IMR-90 (cell line): Measurements from ENCODE around the gene TBC1D22B.

Experiments
- BHLHE40 ChIP-seq: fragments of 150-350 bp; IDR thresholded peaks from 2 replicates; pipeline ENCODE4 v1.6.1; 2016; ENCODE audit warnings: mild to moderate bottlenecking, low read depth, low read length
- CEBPB ChIP-seq: IDR thresholded peaks from 2 replicates; pipeline ENCODE4 v1.6.1; 2012; ENCODE audit warnings: low read depth, low read length, improper control_type of control experiment
- CHD1 ChIP-seq: IDR thresholded peaks from 2 replicates; pipeline ENCODE4 v1.6.1; 2012; ENCODE audit warnings: low read depth, low read length, improper control_type of control experiment
- FOS ChIP-seq: fragments of 150-350 bp; IDR thresholded peaks from 2 replicates; pipeline ENCODE4 v1.6.1; 2016; ENCODE audit warnings: low read depth, low read length
- MAFK ChIP-seq: IDR thresholded peaks from 2 replicates; pipeline ENCODE4 v1.6.1; 2012; ENCODE audit warnings: low read depth, low read length, improper control_type of control experiment
- MAZ ChIP-seq: IDR thresholded peaks from 2 replicates; pipeline ENCODE4 v1.6.1; 2012; ENCODE audit warnings: low read depth, mild to moderate bottlenecking, low read length, improper control_type of control experiment, moderate library complexity, borderline replicate concordance
- POLR2A ChIP-seq: IDR thresholded peaks from 2 replicates; pipeline ENCODE4 v1.6.1; 2012; ENCODE audit warnings: mild to moderate bottlenecking, low read depth, low read length
- RAD21 ChIP-seq: IDR thresholded peaks from 2 replicates; pipeline ENCODE4 v1.6.1; 2012; ENCODE audit warnings: low read length, improper control_type of control experiment
- RCOR1 ChIP-seq: IDR thresholded peaks from 2 replicates; pipeline ENCODE4 v1.6.1; 2012; ENCODE audit warnings: mild to moderate bottlenecking, low read length, improper control_type of control experiment; ENCODE audit not compliant: insufficient replicate concordance
- RFX5 ChIP-seq: IDR thresholded peaks from 2 replicates; pipeline ENCODE4 v1.8.0; 2012; ENCODE audit warnings: low read depth, mild to moderate bottlenecking, low read length, moderate library complexity
- SMC3 ChIP-seq: fragments of 150-350 bp; IDR thresholded peaks from 2 replicates; pipeline ENCODE4 v1.6.1; 2016; ENCODE audit warnings: low read depth, mild to moderate bottlenecking, antibody characterized with exemption, low read length, moderate library complexity
- TF ChIP-seq, protein P1 (sequence below): conservative IDR thresholded peaks from 2 replicates; pipeline ENCODE4 v1.5.1; 2012; ENCODE audit warnings: mild to moderate bottlenecking, low read depth, low read length, improper control_type of control experiment
- TF ChIP-seq, protein P2 (sequence below): fragments of 150-350 bp; IDR thresholded peaks from 2 replicates; pipeline ENCODE4 v1.6.1; 2017; ENCODE audit warnings: mild to moderate bottlenecking, antibody characterized with exemption, low read length, low read depth

DNA sequence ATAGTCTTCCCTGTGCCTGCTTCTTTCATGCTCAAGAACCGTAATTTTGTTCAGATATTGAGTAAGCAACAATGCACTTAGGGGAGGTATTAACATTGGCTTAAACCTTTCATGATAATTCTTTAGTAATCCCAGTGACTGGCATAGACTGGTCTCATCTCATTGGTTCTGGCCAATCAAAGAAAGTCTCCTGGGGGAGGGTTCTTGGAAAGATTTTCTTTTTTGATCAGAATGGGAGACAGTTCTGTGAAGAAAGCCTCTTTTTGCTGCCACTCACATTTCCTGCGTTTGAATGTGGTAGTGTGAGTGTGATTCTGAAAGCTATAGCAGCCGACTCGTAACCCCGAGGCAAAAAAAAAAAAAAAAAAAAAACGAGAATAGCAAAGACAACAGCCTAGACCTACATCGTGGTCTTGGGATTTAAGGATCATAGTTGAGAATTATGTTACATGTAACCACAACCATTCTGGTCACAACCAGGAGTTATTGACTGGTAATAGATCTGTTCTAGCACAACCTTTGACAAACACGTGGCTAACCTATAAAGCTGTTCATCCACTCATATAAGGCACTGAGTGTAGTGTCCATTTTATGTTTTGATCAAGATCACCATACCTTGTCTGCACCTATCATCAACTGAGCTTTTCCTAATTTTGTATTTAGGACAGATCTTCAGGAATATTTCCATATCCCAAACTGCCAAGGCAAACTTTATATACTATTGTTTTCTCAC is 15.4 kb downstream of the TBC1D22B start:
- TF ChIP-seq, protein P1, sequence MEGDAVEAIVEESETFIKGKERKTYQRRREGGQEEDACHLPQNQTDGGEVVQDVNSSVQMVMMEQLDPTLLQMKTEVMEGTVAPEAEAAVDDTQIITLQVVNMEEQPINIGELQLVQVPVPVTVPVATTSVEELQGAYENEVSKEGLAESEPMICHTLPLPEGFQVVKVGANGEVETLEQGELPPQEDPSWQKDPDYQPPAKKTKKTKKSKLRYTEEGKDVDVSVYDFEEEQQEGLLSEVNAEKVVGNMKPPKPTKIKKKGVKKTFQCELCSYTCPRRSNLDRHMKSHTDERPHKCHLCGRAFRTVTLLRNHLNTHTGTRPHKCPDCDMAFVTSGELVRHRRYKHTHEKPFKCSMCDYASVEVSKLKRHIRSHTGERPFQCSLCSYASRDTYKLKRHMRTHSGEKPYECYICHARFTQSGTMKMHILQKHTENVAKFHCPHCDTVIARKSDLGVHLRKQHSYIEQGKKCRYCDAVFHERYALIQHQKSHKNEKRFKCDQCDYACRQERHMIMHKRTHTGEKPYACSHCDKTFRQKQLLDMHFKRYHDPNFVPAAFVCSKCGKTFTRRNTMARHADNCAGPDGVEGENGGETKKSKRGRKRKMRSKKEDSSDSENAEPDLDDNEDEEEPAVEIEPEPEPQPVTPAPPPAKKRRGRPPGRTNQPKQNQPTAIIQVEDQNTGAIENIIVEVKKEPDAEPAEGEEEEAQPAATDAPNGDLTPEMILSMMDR: no peak
- TF ChIP-seq, protein P2, sequence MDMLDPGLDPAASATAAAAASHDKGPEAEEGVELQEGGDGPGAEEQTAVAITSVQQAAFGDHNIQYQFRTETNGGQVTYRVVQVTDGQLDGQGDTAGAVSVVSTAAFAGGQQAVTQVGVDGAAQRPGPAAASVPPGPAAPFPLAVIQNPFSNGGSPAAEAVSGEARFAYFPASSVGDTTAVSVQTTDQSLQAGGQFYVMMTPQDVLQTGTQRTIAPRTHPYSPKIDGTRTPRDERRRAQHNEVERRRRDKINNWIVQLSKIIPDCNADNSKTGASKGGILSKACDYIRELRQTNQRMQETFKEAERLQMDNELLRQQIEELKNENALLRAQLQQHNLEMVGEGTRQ: no peak
- TF ChIP-seq RCOR1: no peak
- no peak for TF ChIP-seq CHD1
- TF ChIP-seq BHLHE40: no peak
- no peak for TF ChIP-seq CEBPB
- TF ChIP-seq POLR2A: no peak
- no peak for TF ChIP-seq RAD21
- no peak for TF ChIP-seq RFX5
- no peak for TF ChIP-seq MAFK
- no peak for TF ChIP-seq MAZ
- no peak for TF ChIP-seq SMC3
- no peak for TF ChIP-seq FOS
